Camera-type eye (tissue), 1 donor: ENCODE data around the gene CENPI. TPM values are rescaled to one million over a fixed set of nuclear protein-coding genes. Genes with fewer than 3 reads are reported as not detected.

Experiments
- total RNA-seq: library from RNA; depleted of rRNA; stranded (reverse); fragments of >200 nt; gene quantifications from one replicate; pipeline ENCODE4 v1.2.3, GENCODE V29; 2014

Gene CENPI
- total RNA-seq: 8.2 TPM

GRCh38 chrX:101097546-101098453 is at the start of gene CENPI:
Gene CENPI (plus strand): TSS chrX:101098204. CDS start chrX:101101071, 2,867 bp downstream.

GRCh38 chrX:101051549-101052302 is 46.3 kb upstream of the CENPI start, which contains the start of gene TRMT2B:
Gene TRMT2B (minus strand): TSS chrX:101052111. CDS start chrX:101042289, 9,822 bp downstream.

GRCh38 chrX:101078716-101079598 is 19.0 kb upstream of the CENPI start, which contains the start of gene TMEM35A:
Gene TMEM35A (plus strand): TSS chrX:101078879. CDS start chrX:101079003, 124 bp downstream.

Other genes with a start within 250 kb of the CENPI start
- 0.33 TPM for gene NOX1, start 223.8 kb upstream of the CENPI start, total RNA-seq
- gene XKRX, start 169.3 kb upstream of the CENPI start, total RNA-seq: 0.77 TPM
- not detected for gene ARL13A, start 128.5 kb upstream of the CENPI start, total RNA-seq
- 14.6 TPM for gene TRMT2B, start 46.1 kb upstream of the CENPI start, total RNA-seq
- 24.5 TPM for gene TMEM35A, start 19.3 kb upstream of the CENPI start, total RNA-seq
- 3.7 TPM for gene DRP2, start 121.6 kb downstream of the CENPI start, total RNA-seq
- gene TAF7L, start 193.1 kb downstream of the CENPI start, total RNA-seq: not detected